Measurements from ENCODE around the gene PDGFRA. TPM values are rescaled to one million over a fixed set of nuclear protein-coding genes. Genes with fewer than 3 reads are reported as not detected.

The PDGFRA gene
- total RNA-seq, 1 experiment from 2014 or later: 0.25 TPM

DNA sequence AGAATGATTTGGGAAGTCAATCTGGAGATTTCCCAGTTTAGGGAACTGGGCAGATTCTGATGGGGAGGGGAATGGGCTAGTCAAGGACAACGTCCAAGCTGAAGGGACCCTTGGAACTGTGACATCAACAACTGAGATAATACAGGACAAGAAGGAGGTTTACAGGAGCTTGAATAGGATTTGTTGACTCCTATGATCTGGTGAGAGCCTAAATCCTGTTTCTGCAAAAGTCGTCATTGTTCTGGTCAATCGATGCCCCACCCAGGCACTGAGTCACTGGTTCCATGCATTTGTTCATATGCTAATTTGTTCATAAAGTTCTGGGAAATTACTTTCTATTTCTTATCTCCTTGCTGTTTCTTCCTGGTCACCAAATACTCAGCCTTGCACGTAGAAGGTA is 15.3 kb upstream of the PDGFRA start:
- Histone ChIP-seq H3K79me2 (ENCODE audit: insufficient read depth, low read length) (no peaks in the 10 kb centered on the region), H4K20me1 (ENCODE audit: insufficient read depth) (no peaks in the 10 kb centered on the region), H3K9ac (ENCODE audit: low read length) (no peak overlapping the region), H3K9me3 (ENCODE audit: control insufficient read depth in 1 of 2, insufficient read depth in 1 of 2, low read depth in 1 of 2, low read length in 2 of 2) (no peaks in the 10 kb centered on the region), H3K9me2 (ENCODE audit: insufficient read depth) (no peaks in the 10 kb centered on the region), H3K36me3 (ENCODE audit: control insufficient read depth in 1 of 2, insufficient read depth in 2 of 2, low read length in 2 of 2) (no peaks in the 10 kb centered on the region), H2AFZ (ENCODE audit: low read depth, low read length, poor library complexity, severe bottlenecking) (no peak overlapping the region), H3K4me1 (ENCODE audit: control insufficient read depth in 1 of 2, insufficient read depth in 2 of 2, low read length in 2 of 2) (peaks cover 0 to 12% of the 10 kb centered on the region in 2 experiments; a peak in 2 of 4 replicates), H3K4me3 (replicated peaks in 1 of 2; ENCODE audit: low read depth in 1 of 2, low read length in 2 of 2) (no peak overlapping the region), H3K27ac (ENCODE audit: low read depth, low read length) (no peak overlapping the region), H3K4me2 (ENCODE audit: low read length) (no peak overlapping the region), H3K27me3 (ENCODE audit: insufficient read depth, low read length) (no peaks in the 10 kb centered on the region)
- TF ChIP-seq POLR2A (IDR thresholded peaks at IDR 0.05; ENCODE audit: borderline replicate concordance, extremely low read depth, insufficient read depth, insufficient read length) (no peak), FOSL1 (IDR thresholded peaks at IDR 0.05; ENCODE audit: low read depth) (no peak), EZH2phosphoT487 (IDR thresholded peaks at IDR 0.05; ENCODE audit: borderline replicate concordance) (no peak), POLR2AphosphoS5 (IDR thresholded peaks at IDR 0.05; ENCODE audit: low read depth, low read length) (no peak), SP1 (IDR thresholded peaks at IDR 0.05; ENCODE audit: low read depth) (no peak), SIN3A (IDR thresholded peaks at IDR 0.05; ENCODE audit: low read depth) (no peak), CBX3 (IDR thresholded peaks at IDR 0.05; ENCODE audit: low read depth) (no peak), YY1 (IDR thresholded peaks at IDR 0.05; ENCODE audit: extremely low read depth, insufficient replicate concordance, low read depth, low read length) (no peak), CEBPB (IDR thresholded peaks at IDR 0.05; ENCODE audit: low read depth) (no peak), SRF (IDR thresholded peaks at IDR 0.05; ENCODE audit: low read depth) (no peak), ZNF274 (IDR thresholded peaks at IDR 0.05; ENCODE audit: low read depth, low read length) (no peak), EZH2 (IDR thresholded peaks at IDR 0.05) (no peak), RAD21 (IDR thresholded peaks at IDR 0.05; ENCODE audit: low read depth) (no peak), TCF7L2 (IDR thresholded peaks at IDR 0.05; ENCODE audit: borderline replicate concordance, extremely low read depth, insufficient read depth, insufficient read length) (no peak), ELF1 (IDR thresholded peaks at IDR 0.05; ENCODE audit: borderline replicate concordance, low read depth) (no peak)
- TF ChIP-seq, protein P1, sequence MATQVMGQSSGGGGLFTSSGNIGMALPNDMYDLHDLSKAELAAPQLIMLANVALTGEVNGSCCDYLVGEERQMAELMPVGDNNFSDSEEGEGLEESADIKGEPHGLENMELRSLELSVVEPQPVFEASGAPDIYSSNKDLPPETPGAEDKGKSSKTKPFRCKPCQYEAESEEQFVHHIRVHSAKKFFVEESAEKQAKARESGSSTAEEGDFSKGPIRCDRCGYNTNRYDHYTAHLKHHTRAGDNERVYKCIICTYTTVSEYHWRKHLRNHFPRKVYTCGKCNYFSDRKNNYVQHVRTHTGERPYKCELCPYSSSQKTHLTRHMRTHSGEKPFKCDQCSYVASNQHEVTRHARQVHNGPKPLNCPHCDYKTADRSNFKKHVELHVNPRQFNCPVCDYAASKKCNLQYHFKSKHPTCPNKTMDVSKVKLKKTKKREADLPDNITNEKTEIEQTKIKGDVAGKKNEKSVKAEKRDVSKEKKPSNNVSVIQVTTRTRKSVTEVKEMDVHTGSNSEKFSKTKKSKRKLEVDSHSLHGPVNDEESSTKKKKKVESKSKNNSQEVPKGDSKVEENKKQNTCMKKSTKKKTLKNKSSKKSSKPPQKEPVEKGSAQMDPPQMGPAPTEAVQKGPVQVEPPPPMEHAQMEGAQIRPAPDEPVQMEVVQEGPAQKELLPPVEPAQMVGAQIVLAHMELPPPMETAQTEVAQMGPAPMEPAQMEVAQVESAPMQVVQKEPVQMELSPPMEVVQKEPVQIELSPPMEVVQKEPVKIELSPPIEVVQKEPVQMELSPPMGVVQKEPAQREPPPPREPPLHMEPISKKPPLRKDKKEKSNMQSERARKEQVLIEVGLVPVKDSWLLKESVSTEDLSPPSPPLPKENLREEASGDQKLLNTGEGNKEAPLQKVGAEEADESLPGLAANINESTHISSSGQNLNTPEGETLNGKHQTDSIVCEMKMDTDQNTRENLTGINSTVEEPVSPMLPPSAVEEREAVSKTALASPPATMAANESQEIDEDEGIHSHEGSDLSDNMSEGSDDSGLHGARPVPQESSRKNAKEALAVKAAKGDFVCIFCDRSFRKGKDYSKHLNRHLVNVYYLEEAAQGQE (IDR thresholded peaks at IDR 0.05; ENCODE audit: low read depth): no peak
- TF ChIP-seq, protein P2, sequence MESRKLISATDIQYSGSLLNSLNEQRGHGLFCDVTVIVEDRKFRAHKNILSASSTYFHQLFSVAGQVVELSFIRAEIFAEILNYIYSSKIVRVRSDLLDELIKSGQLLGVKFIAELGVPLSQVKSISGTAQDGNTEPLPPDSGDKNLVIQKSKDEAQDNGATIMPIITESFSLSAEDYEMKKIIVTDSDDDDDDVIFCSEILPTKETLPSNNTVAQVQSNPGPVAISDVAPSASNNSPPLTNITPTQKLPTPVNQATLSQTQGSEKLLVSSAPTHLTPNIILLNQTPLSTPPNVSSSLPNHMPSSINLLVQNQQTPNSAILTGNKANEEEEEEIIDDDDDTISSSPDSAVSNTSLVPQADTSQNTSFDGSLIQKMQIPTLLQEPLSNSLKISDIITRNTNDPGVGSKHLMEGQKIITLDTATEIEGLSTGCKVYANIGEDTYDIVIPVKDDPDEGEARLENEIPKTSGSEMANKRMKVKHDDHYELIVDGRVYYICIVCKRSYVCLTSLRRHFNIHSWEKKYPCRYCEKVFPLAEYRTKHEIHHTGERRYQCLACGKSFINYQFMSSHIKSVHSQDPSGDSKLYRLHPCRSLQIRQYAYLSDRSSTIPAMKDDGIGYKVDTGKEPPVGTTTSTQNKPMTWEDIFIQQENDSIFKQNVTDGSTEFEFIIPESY (IDR thresholded peaks at IDR 0.05; ENCODE audit: extremely low read depth, insufficient replicate concordance, low read length): no peak
- TF ChIP-seq, protein P3, sequence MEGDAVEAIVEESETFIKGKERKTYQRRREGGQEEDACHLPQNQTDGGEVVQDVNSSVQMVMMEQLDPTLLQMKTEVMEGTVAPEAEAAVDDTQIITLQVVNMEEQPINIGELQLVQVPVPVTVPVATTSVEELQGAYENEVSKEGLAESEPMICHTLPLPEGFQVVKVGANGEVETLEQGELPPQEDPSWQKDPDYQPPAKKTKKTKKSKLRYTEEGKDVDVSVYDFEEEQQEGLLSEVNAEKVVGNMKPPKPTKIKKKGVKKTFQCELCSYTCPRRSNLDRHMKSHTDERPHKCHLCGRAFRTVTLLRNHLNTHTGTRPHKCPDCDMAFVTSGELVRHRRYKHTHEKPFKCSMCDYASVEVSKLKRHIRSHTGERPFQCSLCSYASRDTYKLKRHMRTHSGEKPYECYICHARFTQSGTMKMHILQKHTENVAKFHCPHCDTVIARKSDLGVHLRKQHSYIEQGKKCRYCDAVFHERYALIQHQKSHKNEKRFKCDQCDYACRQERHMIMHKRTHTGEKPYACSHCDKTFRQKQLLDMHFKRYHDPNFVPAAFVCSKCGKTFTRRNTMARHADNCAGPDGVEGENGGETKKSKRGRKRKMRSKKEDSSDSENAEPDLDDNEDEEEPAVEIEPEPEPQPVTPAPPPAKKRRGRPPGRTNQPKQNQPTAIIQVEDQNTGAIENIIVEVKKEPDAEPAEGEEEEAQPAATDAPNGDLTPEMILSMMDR (IDR thresholded peaks at IDR 0.05 in 2 of 3, conservative IDR thresholded peaks at IDR 0.05 in 1 of 3; ENCODE audit: borderline replicate concordance in 1 of 3, insufficient read depth in 1 of 3, low read depth in 2 of 3, low read length in 2 of 3): no peak
- TF ChIP-seq, protein P4, sequence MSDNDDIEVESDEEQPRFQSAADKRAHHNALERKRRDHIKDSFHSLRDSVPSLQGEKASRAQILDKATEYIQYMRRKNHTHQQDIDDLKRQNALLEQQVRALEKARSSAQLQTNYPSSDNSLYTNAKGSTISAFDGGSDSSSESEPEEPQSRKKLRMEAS (IDR thresholded peaks at IDR 0.05): no peak
- ChIA-PET RAD21 (ENCODE audit: low non-redundant PET in 1 of 2, low total read pairs in 2 of 2, uncharacterized antibody in 2 of 2, unreplicated experiment in 2 of 2) (no interaction called here), POLR2A (no interaction called here), CTCF (interaction anchor here (0.8 kb wide), 1 partner anchor 305 kb away, joined by 3 read pairs; no protein-coding TSS in a partner anchor)
- DNase-seq (ENCODE audit: low read depth, low spot score): no peak
- no TSS peak for BruUV-seq (replicated peaks)
- no peak for ATAC-seq
- intact Hi-C loops (cut with micrococcal nuclease): no loop called here
